ENCODE measurements around the gene LIN7C. TPM values are rescaled to one million over a fixed set of nuclear protein-coding genes. Genes with fewer than 3 reads are reported as not detected.
A peak's percentile ranks its signal among the peaks of the same experiment; 100 is the strongest.

The LIN7C gene
- polyA plus RNA-seq, 3 donors = 7.3 to 24.0 (median 18.9) TPM

GRCh38 chr11:27464289-27464696 lies 42.3 kb downstream of the LIN7C start:
- H3K4me2 ChIP-seq (replicated peaks; ENCODE audit: extremely low read depth, low read length, poor library complexity, severe bottlenecking) = no peak overlapping the region
- H3K27me3 ChIP-seq (ENCODE audit: control insufficient read depth in 2 of 2, insufficient read depth in 2 of 2, low read length in 2 of 2) = no peaks in the 10 kb centered on the region
- no peaks in the 10 kb centered on the region for H3K9me3 ChIP-seq (replicated peaks in 1 of 2; ENCODE audit: control insufficient read depth in 1 of 2, insufficient read depth in 1 of 2, low read length in 2 of 2)
- H3K36me3 ChIP-seq (replicated peaks in 1 of 2; ENCODE audit: control insufficient read depth in 1 of 2, insufficient read depth in 2 of 2, low read length in 2 of 2) = no peaks in the 10 kb centered on the region
- no peaks in the 10 kb centered on the region for H3K79me2 ChIP-seq (ENCODE audit: insufficient read depth, low read length)
- DNase-seq = no peak
- intact Hi-C loops (cut with micrococcal nuclease) = no loop called here
- peaks cover 31 to 35% of the 10 kb centered on the region in 2 donors for H3K4me1 ChIP-seq (ENCODE audit: control insufficient read depth in 1 of 2, insufficient read depth in 2 of 2, low read length in 2 of 2)
- peaks cover 22% of the 10 kb centered on the region for H3K4me1 Mint-ChIP-seq
- H3K27ac Mint-ChIP-seq = peak overlapping the region in 2 of 7 donors; percentile 25 to 56
- H4K20me1 ChIP-seq (ENCODE audit: insufficient read depth, low read length) = no peaks in the 10 kb centered on the region
- no CpG with 5 or more reads among the region's 2 CpGs for WGBS (ENCODE audit: insufficient coverage)
- H3K27me3 Mint-ChIP-seq (ENCODE audit: low read depth in 3 of 3) = peaks cover 0 to 1% (median 0%) of the 10 kb centered on the region in 3 donors
- no peak overlapping the region for H3K4me3 Mint-ChIP-seq
- no peaks in the 10 kb centered on the region for H3K9me3 Mint-ChIP-seq
- no peak overlapping the region for H3K4me3 ChIP-seq (replicated peaks in 1 of 3; ENCODE audit: low read depth in 2 of 3, low read length in 3 of 3)
- H2AFZ ChIP-seq (ENCODE audit: insufficient read depth, low read depth, low read length, poor library complexity, severe bottlenecking) = peak overlapping the region; percentile 5
- no peak overlapping the region for H3K27ac ChIP-seq (ENCODE audit: low read depth in 1 of 2, low read length in 2 of 2)
- no peak for TF ChIP-seq CTCF (IDR thresholded peaks at IDR 0.05)
- H3K36me3 Mint-ChIP-seq = no peaks in the 10 kb centered on the region
- no peak overlapping the region for H3K9ac ChIP-seq (ENCODE audit: insufficient read depth, low read length, poor library complexity, severe bottlenecking)

GRCh38 chr11:27462543-27462942 lies 44.0 kb downstream of the LIN7C start:
- intact Hi-C loops (cut with micrococcal nuclease) = no loop called here
- H3K79me2 ChIP-seq (ENCODE audit: insufficient read depth, low read length) = no peaks in the 10 kb centered on the region
- WGBS (ENCODE audit: insufficient coverage) = 48% methylated on average over 4 of the region's 5 CpGs
- peak overlapping the region in 3 of 7 donors; percentile 43 to 76 (median 69) for H3K27ac Mint-ChIP-seq
- H3K4me2 ChIP-seq (replicated peaks; ENCODE audit: extremely low read depth, low read length, poor library complexity, severe bottlenecking) = no peak overlapping the region
- H3K36me3 ChIP-seq (replicated peaks in 1 of 2; ENCODE audit: control insufficient read depth in 1 of 2, insufficient read depth in 2 of 2, low read length in 2 of 2) = no peaks in the 10 kb centered on the region
- no peak overlapping the region for H3K9ac ChIP-seq (ENCODE audit: insufficient read depth, low read length, poor library complexity, severe bottlenecking)
- no peak for TF ChIP-seq CTCF (IDR thresholded peaks at IDR 0.05)
- H3K4me1 Mint-ChIP-seq = peaks cover 8% of the 10 kb centered on the region
- no peak overlapping the region for H3K4me3 Mint-ChIP-seq
- H3K9me3 ChIP-seq (replicated peaks in 1 of 2; ENCODE audit: control insufficient read depth in 1 of 2, insufficient read depth in 1 of 2, low read length in 2 of 2) = no peaks in the 10 kb centered on the region
- H3K4me3 ChIP-seq (replicated peaks in 1 of 3; ENCODE audit: low read depth in 2 of 3, low read length in 3 of 3) = no peak overlapping the region
- H2AFZ ChIP-seq (ENCODE audit: insufficient read depth, low read depth, low read length, poor library complexity, severe bottlenecking) = no peak overlapping the region
- no peaks in the 10 kb centered on the region for H4K20me1 ChIP-seq (ENCODE audit: insufficient read depth, low read length)
- no peaks in the 10 kb centered on the region for H3K27me3 ChIP-seq (ENCODE audit: control insufficient read depth in 2 of 2, insufficient read depth in 2 of 2, low read length in 2 of 2)
- DNase-seq = peak in 2 of 3 donors; percentile 10 to 34
- no peak overlapping the region for H3K27ac ChIP-seq (ENCODE audit: low read depth in 1 of 2, low read length in 2 of 2)
- H3K36me3 Mint-ChIP-seq = no peaks in the 10 kb centered on the region
- H3K4me1 ChIP-seq (ENCODE audit: control insufficient read depth in 1 of 2, insufficient read depth in 2 of 2, low read length in 2 of 2) = peaks cover 16 to 21% of the 10 kb centered on the region in 2 donors
- peaks cover 0 to 1% (median 0%) of the 10 kb centered on the region in 3 donors for H3K27me3 Mint-ChIP-seq (ENCODE audit: low read depth in 3 of 3)
- H3K9me3 Mint-ChIP-seq = no peaks in the 10 kb centered on the region
